GM10847 (cell line): ENCODE results near the gene ALG14.

ENCODE experiments used
- POLR2A ChIP-seq: IDR thresholded peaks from 2 replicates; pipeline ENCODE4 v1.6.1; 2011; ENCODE audit not compliant: insufficient read length; ENCODE audit errors: extremely low read depth

ALG14 gene

DNA sequence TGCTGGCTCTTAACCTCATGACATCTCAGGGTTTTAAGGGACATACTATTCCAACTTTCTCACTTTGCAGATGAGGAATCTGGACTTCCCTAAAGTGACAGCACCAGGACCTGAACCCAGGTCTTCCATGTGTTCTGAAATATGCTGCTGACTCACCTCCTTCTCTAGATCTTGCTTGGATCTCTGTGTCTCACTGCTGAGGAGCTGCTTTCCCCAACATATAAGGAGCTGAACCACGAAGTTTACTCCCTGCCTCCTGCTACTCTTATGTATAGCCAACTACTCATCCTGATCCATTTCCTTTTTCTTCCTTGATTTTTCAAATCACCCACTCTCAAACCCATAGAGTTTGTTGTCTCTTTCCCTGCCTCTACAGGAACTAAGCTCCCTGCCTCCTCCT lies 38.2 kb downstream of the ALG14 start:
- no peak for TF ChIP-seq POLR2A

DNA sequence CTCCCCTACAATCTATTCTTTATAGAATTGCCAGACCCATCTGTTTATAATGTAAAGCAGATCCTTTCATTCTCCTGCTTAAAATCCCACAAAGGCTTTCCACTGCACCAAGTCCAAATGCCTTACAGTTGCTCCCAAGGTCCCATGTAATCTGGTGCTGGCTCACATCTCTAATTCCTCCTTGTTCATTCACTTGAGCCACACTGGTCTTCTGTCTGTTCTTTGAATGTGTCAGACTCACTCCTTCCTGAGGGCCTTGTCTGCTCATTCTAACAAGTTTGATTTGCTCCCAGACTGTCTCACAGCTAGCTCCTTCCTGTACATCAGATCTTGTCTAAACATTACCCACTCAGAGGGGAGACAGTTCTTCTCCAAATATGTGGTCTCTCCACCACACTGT lies 38.9 kb downstream of the ALG14 start:
- no peak for TF ChIP-seq POLR2A

DNA sequence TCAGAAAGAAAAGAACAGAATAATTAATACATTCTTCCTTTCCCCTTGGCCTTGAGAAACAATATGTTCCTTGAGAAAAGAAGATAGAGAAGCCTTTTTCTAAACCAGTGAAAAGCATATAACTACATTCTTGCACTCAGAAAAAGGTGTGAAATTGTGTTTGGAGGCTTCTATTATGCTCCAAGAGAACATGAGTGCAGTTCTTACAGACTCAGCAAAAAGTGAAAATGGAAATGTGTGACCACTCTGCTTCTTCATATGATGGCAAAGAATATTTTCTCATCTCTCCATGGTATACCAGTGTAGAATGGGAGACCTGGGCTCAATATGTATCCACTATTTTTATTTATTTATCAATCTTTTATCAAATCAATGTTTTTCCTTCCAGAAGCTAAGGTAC lies 43.2 kb downstream of the ALG14 start:
- no peak for TF ChIP-seq POLR2A

DNA sequence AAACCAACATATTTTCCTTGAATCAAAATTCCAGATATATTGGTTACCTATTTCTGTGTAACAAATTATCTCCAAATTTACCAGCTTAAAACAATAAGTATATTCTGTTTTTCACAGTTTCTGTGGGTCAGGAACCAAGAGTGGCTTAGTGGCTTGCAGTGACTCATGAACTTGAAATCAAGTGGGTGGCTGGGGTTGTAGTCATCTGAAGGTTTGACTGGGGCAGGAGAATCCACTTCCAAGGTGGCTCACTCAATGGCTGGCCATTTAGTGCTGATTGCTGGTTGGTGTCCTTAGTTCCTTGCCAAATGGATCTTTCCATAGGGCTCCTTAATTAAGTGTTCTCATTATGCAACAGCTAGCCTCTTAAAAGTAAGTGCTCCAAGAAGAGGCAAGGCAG lies 43.8 kb downstream of the ALG14 start:
- TF ChIP-seq POLR2A, result no peak

DNA sequence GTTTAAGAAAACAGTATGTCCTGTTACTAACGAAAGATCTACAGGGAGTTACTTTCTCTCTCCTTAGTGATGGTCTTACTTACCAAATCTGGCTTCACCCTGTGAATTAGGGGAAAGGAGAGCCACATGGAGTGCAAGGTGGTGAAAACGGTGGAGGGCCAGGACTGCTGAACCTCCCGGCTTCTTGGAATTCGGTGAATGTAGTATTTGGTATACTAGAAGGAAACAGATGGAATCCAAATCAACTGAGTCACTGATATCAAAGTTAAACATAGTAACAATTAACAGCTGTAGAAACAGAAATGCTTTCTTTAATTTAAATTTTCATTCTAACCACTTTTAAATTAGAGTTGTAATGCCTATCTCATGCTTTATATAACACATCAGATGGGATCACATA lies 45.7 kb downstream of the ALG14 start:
- TF ChIP-seq POLR2A, result no peak

DNA sequence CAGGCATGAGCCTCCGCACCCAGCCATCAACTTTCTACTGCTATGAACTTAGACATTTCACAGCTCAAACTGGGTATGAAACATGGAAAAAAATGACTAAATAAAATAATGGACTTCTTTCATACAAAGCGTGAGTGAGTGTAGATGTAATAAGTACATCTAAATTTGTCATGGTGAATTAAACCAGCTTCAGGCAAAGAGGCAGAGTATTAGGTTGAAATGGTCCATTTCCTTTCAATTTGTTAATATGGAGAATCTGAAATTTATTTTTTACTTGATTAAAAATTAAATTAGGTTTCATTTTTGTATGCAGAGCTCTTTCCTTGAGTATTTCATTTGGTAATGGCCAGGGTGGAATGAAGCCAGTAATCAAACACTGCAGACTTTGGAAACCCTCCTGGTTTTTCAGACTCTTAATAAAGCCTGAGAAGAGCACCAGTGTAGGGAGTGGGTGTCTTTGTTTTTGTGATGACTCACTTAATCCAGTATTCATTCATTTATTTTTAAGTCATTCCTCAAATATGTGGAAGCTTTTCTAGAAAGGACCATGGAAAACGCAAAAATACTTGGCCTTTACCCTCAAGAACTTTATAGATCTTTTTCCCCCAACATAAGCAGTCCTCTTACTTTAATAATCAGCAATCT lies 49.2 kb downstream of the ALG14 start:
- no peak for TF ChIP-seq POLR2A

DNA sequence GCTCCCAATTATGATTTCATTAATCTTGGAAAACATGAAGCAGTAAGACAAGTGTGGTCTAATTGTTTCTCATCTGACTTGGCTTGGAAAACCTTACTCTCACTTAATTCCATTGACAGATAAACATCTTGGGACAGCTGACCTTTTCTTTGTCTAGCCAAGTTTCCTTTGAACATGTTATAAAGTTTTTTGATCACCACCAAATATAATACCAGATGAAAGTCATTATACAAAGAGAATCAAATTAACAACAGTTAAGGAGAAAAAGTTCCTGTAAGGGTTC lies 50.2 kb downstream of the ALG14 start:
- TF ChIP-seq POLR2A, result no peak

DNA sequence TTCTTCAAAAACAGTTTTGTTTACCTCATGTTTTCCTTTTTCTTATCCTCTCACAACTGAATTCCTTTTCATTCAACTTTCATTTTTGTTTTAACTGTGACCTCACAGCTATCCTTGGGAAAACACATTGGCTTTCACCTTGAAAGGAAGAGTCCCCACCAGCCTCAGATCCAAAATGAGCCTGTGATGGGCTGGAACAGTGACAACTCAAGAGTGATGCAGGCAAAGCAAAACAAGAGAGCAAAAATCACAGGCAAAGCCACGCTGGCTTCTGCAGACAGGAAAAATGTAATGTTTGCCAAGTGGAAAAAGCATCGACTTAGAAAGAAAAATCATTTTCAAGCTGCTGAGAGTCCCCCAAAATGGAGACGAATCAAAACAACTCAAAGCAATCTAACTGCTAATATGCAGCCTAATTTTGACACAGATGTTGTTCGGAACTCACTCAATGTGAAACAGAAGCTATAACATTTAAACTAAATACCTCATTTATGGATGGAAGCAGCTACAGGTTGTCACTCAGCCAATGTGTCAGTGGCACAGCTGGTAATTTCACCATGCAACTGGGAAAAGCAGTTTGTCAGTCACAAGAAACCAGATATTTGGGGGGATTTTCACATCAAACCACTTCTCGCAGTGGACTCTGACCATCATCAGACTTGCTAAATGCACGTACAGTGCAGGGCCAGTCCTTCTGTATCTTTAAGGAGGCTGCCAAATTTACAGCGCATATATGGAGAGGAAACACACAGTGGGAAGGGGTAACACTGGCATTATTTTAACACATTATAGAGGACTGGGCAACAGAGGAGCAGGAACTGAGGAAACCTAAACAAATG lies 50.7 kb downstream of the ALG14 start:
- no peak for TF ChIP-seq POLR2A

DNA sequence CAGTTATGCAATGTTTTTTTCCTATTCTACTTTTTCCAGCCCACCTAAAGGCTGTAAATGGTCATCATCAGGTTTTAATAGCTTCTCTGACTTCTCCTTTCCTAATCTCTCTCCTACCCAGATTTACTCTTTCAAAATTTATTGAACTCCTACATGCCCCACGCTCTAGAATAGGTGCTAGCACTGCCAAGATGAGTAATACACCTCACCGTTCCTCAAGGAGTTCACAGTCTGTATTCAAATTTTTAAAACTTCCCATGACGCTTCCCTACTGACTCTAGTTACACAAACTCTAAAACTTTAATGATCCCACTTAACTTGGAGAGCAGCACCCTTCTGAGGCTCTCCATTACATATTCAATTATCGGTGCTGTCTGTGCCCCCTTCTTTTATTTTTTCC lies 51.6 kb downstream of the ALG14 start:
- TF ChIP-seq POLR2A, result no peak

DNA sequence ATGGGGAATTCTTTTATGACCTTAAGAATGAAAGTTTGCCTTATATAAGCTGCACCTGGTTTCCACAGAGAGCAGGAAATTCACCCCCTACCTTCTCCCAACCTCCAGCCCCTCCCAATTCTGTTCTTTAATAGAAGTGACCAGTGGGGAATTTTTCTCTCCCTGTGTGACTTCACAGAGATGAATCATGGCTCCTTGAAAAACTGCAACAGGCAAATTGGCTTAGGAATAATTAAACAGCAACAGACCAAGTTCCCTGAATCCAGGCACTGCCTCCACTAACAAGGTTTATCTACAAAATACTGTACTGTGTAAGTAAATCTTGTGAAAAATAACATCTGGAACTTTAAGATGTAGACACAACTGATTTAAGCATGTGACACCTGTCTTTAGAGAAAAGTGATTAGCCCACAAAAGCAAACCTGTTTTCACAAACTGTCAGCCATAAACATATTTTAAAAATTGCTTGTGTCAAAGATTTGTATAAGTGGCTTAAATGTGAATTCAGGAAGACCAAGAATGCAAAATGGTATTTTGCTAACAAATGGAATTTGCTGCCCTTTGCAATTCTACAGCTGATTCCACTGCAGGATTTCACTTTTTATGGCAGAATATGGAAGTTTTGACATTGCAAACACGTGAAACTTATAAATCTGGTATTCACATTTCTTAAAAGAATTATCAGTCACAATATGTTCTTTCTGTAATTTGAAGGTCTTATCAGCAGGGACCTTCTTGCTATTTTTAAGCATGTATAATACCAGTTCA lies 54.0 kb downstream of the ALG14 start:
- no peak for TF ChIP-seq POLR2A

DNA sequence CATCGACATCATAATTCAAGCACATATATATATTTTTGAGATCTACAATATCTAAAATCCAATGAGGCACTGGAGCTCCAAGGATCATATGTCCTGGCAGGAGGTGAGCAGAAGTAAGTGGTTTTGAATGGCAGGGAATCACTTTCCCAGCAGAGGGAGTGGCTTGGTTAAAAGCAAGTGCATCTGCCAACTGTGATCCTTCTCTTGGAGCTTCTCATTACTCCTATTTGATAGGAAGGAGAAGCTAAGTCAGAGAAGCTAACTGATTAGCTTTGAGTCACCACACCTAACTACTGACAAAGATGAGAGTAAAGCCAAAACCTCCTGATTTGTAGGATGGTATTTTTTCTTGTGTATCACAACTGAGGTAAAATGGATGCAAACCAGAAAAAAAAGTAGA lies 55.0 kb downstream of the ALG14 start:
- TF ChIP-seq POLR2A, result no peak

DNA sequence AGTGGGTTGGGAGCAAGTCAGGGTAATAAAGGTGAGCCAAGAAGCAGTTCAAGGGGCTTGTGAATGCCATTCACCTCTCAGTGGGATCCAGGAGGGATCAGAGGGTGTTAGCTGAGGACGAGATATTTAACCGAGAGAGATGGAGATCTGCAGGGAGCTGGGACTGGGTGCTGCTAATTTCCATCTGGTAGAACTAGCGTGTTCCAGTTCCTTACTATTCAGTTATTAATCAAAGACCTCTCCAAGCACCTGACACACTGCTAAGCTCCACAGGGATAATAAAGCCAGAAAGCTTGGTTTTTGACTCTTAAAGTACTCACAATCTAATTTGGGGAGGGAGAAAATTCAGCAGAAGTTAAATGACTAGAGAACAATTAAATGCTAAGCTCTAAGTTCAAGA lies 57.7 kb downstream of the ALG14 start:
- no peak for TF ChIP-seq POLR2A

DNA sequence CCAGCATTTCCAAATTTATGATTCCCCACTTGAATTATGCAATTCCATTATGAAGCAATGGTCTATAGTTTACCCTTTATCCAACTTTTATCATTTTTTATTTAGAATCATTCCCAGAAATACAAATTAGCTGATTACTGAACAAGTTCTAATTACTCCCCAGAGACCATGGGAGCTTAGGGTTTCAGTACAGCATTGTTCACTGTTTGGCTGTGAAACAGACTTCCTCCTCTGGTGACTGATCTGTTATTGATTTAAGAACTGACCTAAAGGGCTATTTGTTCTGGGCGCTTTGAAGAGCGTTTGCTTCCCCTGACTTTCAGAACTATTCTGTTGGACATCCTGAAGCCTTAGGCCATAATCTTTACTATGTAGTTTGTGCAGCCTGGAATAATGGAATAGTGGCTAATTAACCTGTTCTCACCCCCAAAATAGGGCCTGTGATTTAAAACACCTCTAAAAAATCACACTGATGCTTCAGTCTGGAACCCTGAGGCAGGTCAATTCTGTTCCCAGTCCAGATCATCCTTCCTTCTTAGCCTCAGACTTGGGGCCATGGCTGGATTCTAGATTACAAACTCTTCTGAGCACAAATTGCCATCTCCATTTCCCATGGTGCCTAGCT lies 58.7 kb downstream of the ALG14 start:
- TF ChIP-seq POLR2A, result no peak

DNA sequence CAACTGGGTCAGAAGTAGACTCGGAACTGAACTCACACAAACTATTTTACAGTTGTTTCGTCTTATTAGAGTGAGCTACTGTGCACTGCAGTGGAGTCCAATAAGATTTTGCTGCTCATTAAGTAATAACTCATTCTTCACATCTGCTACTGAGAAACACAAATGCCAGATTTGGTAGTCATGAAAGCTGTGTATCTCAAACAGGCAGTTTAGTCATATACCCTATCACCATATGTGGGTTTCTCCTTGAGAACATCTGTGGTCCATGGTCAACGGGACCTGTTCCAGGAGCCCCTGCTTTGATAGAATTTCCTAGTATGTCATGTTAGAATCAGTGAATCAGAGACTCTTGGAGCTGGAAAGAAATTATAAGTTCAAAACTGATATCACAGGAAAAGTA lies 60.4 kb downstream of the ALG14 start:
- TF ChIP-seq POLR2A, result no peak

DNA sequence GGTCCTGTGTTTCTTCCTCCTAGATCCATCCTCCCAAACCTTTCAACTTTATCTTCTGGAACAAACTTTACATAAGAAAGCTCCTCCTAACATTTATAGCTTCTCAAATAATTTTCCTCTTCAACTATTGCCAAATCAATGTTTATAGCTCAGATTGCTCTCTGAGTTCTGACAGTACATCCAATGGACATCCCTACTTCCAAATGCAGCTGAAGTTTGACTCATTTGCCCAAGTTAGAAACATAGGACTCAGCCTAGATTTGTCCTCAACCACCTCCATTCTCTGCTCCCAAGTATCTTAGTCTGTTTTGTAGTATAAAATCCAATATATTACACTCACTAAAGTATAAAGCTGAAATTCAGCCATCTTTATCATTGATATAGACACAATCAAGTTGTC lies 62.6 kb downstream of the ALG14 start:
- TF ChIP-seq POLR2A, result no peak

DNA sequence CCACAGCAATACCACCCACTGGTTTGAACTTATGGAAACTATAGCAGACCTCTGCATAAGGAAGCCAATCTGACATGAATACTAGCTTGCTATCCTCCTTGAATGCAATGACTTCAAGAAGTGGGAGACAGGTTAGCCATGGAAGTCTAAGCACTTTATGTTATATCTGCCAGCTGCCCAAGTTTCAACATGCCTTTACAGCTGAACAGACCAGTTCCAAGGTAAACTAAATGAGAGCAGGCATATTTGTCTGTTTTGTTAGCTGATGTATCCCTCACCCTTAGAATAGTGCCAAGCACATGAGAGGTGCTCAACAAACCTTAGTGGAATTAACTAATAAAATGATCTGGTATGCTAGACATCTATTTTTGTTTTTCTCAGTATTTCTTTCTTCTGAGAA lies 65.1 kb downstream of the ALG14 start:
- TF ChIP-seq POLR2A, result no peak
